CD4-positive, alpha-beta T cell treated with Interleukin-17A for 1 hour (primary cell): Measurements from ENCODE around the gene NDUFB10.
"Not testable (repeated sequence)": the region's sequence is repeated elsewhere in the genome, so short reads cannot be mapped to it uniquely, and the experiment has no call there.

Experiments
- DNase-seq: peaks from one replicate; pipeline ENCODE4 v3.0.0-alpha.2; 2020

NDUFB10 gene

DNA sequence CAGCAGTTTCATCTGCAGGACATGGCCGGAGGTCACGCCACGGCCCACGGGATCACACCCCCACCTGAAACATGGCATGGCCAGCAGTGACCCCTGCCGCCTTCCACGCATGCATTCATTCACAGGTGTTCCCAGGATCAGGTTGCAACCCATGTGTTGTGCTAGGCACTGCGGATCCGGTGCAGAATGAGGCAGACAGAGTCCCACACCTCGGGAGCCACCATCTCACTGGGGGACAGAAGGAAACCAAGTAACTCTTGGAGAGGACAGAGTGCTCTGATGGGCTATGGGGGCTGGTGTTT lies 12.0 kb upstream of the NDUFB10 start:
- no peak for DNase-seq

- DNase-seq: no peak
Observed at GRCh38 chr16:1949507-1949906, 9.8 kb upstream of the NDUFB10 start.

- no peak for DNase-seq
Observed at GRCh38 chr16:1950047-1950446, 9.3 kb upstream of the NDUFB10 start.

- DNase-seq: no peak
Observed at GRCh38 chr16:1950559-1950958, 8.8 kb upstream of the NDUFB10 start.

DNA sequence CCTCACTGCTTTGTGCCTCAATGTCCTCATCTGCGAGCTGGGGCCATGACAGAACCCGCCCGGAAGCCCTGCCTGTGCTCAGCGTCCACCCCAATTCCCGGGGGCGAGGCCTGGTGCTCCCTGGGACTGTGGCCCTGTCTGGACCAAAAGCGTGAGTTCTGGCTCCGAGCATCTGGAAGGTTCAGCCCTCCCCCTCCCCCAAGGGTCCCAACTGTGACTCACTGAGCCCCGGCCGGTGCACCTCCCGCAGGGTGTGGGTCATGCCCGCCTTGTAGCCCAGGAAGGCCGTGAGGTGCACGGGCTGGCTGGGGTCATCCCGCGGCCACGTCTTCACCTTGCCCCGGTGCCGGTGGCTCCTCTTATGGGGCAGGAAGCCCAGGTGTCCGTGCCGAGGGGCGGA lies 5.6 kb upstream of the NDUFB10 start:
- no peak for DNase-seq

GRCh38 chr16:1957434-1958142 lies 1.8 kb upstream of the NDUFB10 start:
- DNase-seq: not testable (repeated sequence)

GRCh38 chr16:1958143-1958491 lies 1.2 kb upstream of the NDUFB10 start:
- DNase-seq: not testable (repeated sequence)

DNA sequence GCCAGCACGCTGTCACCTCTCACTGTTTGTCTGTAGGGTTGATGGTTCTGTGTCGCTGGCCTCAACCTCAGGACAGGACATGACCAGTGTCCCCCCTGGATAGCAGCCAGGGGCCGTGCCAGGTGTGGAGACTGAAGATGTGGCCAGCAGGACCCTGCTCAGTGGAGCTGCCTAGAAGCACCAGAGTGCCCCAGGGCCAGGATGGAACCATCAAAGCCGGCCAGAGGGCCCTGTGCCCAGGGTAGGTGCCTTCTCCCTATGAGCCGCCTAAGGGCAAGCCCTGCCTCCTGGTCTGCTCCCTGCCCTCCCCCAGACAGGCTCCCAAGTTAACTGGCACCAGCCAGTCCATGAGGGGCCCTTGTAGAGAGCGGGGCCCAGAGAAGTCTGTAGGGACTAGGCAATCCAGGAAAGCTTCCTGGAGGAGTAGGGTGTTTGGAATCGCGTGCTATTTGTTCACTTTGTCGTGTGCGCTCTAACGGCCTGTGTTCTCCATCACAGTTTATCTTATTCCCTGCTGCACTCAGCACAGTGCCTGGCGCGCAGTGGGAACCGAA lies 546 bp upstream of the NDUFB10 start:
- no peak for DNase-seq

GRCh38 chr16:1960665-1961630 lies 1.6 kb downstream of the NDUFB10 start:
- DNase-seq: peak; percentile 49

- no peak for DNase-seq
Observed at GRCh38 chr16:1961651-1962067, 2.3 kb downstream of the NDUFB10 start.

GRCh38 chr16:1962161-1963153 lies 3.1 kb downstream of the NDUFB10 start:
- not testable (repeated sequence) for DNase-seq

- peak; percentile 57 for DNase-seq
Observed at GRCh38 chr16:1963806-1964505, 4.6 kb downstream of the NDUFB10 start.

GRCh38 chr16:1964506-1965395 lies 5.4 kb downstream of the NDUFB10 start, which contains the start of gene RPS2:
Gene RPS2, minus strand, starts transcription at chr16:1964826. Its CDS starts 201 bp downstream, at chr16:1964625.
- peak; percentile 99 for DNase-seq

DNA sequence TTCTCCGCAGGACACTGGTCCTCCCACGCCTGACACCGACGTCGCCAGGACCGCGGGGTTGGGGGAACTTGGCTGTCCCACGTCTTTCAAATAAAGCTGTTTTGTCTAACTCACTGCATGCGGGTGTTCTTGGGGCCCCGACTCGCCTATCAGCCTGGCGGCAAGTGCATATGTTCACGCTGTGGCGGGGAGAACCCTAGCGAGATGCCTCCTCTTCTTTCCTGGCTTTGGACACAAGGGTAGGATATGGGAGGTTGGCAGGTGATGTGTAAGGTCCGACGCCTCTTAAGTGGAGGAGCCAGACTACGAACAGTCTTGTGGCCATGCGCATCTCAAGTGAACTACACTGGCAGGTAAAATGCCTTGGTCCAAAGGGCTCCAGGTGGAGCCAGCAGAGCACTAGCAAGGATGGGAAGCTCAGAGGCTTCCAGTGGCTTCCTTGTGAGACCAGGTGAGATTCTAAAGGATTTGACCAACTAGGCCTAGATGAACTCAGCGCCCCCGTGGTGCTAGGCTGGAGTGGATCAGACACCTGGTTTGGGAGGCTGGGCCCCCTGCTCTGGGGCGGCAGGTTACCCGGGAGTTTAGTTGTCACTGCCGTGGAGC lies 6.2 kb downstream of the NDUFB10 start:
- DNase-seq: no peak

DNA sequence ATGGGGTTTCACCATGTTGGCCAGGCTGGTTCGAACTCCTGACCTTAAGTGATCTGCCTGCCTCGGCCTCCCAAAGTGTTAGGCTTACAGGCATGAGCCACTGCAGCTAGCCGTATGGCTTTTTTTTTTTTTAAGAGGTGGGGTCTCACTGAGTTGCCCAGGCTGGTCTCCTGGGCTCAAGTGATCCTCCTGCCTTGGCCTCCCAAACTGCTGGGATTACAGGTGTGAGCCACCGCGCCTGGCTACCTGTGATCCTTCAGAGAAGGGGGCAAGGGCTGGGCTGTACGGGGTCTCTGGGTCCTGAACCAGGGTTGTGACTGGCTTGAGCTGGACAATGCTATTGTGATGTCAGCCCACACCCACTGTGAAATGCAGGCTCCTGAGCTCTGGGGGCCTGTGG lies 7.1 kb downstream of the NDUFB10 start, which contains the start of gene RNF151:
RNF151 (plus strand) TSS at position 397 of the 400 bp plus-strand sequence. CDS start 26 bp downstream, outside the sequence.
- DNase-seq: no peak

DNA sequence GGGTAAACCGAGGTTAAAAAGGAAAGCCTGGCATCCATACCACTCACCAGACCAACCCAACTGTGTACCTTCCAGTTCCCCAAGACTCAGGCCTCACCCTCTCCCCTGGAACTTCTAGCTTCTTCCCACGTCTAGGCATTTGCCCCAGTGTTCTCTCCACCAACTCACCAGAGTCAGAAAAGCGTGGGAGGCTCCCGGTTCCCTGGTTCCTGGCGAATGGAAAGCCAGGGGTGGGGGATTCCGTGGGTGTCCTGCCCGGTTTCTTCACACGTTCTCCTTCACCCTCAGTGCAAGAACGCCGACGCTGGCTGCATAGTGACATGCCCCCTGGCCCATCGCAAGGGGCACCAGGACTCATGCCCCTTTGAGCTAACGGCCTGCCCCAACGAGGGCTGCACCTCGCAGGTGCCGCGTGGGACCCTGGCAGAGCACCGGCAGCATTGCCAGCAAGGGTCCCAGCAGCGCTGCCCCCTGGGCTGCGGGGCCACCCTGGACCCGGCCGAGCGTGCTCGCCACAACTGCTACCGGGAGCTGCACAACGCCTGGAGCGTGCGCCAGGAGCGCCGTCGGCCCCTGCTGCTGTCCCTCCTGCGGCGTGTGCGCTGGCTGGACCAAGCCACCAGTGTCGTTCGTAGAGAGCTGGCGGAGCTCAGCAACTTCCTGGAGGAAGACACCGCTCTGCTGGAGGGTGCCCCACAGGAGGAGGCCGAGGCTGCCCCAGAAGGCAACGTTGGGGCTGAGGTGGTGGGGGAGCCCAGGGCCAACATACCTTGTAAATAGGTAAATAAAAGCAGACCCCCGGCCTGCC lies 9.0 kb downstream of the NDUFB10 start:
- no peak for DNase-seq

- DNase-seq: peak; percentile 97
Observed at GRCh38 chr16:1971796-1972489, 12.6 kb downstream of the NDUFB10 start, which contains the start of gene TBL3. Gene TBL3, plus strand, starts transcription at chr16:1972053. Its CDS starts 112 bp downstream, at chr16:1972165.

GRCh38 chr16:1972490-1972877 lies 13.1 kb downstream of the NDUFB10 start:
- no peak for DNase-seq
